Activated T-helper 2 cell treated with anti-CD3 and anti-CD28 coated beads, Interferon-gamma antibody, Interleukin-2, Interleukin-4, amounts not matched to agents 10 μg/mL and 5 μg/mL and 100 μg/mL, durations not matched to agents 14 hours and 24 hours and 36 hours (primary cell): ENCODE measurements around the gene HIBADH. TPM values are rescaled to one million over a fixed set of nuclear protein-coding genes. Genes with fewer than 3 reads are reported as not detected.

ENCODE experiments used
- DNase-seq: peaks from one replicate; pipeline ENCODE4 v3.0.0; 2021; ENCODE audit warnings: low spot score
- H3K27ac Mint-ChIP-seq: one replicate; pipeline ENCODE4 v1.8.0; 2021; ENCODE audit warnings: mixed read lengths
- H3K27me3 Mint-ChIP-seq: one replicate; pipeline ENCODE4 v1.8.0; 2021; ENCODE audit warnings: low read depth, mixed read lengths
- H3K36me3 Mint-ChIP-seq: one replicate; pipeline ENCODE4 v1.8.0; 2021; ENCODE audit warnings: low read depth, mixed read lengths
- H3K4me1 Mint-ChIP-seq: one replicate; pipeline ENCODE4 v1.8.0; 2021; ENCODE audit warnings: low read depth, mixed read lengths
- H3K4me3 Mint-ChIP-seq: one replicate; pipeline ENCODE4 v1.8.0; 2021; ENCODE audit warnings: low read depth, mild to moderate bottlenecking, moderate library complexity, mixed read lengths
- H3K9me3 Mint-ChIP-seq: one replicate; pipeline ENCODE4 v1.8.0; 2021; ENCODE audit warnings: mixed read lengths
- intact Hi-C: fragments of 100-400 bp; cut with micrococcal nuclease; formaldehyde crosslinking; loops from one replicate; pipeline ENCODE4 v1.15.1; 2023
- total RNA-seq: library from RNA; stranded (reverse); gene quantifications from 2 replicates; pipeline ENCODE4 v1.2.3, GENCODE V29; 2022

The HIBADH gene
- total RNA-seq, 1 donor from 2014 or later = 23.1 TPM

GRCh38 chr7:27671675-27672074, 9.0 kb upstream of the HIBADH start:
- Mint-ChIP-seq H3K4me3 (no peak overlapping the region), H3K4me1 (no peaks in the 10 kb centered on the region), H3K27ac (no peak overlapping the region), H3K9me3 (no peaks in the 10 kb centered on the region), H3K27me3 (peaks cover 7% of the 10 kb centered on the region), H3K36me3 (no peaks in the 10 kb centered on the region)
- no peak for DNase-seq
- intact Hi-C loops = no loop called here

- intact Hi-C loops = no loop called here
- no peak overlapping the region for H3K27ac Mint-ChIP-seq
- H3K4me3 Mint-ChIP-seq = no peak overlapping the region
- H3K27me3 Mint-ChIP-seq = peaks cover 7% of the 10 kb centered on the region
- no peaks in the 10 kb centered on the region for H3K36me3 Mint-ChIP-seq
- H3K9me3 Mint-ChIP-seq = no peaks in the 10 kb centered on the region
- no peaks in the 10 kb centered on the region for H3K4me1 Mint-ChIP-seq
- DNase-seq = no peak
These were observed 8.0 kb upstream of the HIBADH start for GRCh38 chr7:27670676-27671075.

- Mint-ChIP-seq H3K27me3 (peaks cover 7% of the 10 kb centered on the region), H3K9me3 (no peaks in the 10 kb centered on the region), H3K36me3 (no peaks in the 10 kb centered on the region), H3K4me1 (no peaks in the 10 kb centered on the region), H3K27ac (no peak overlapping the region), H3K4me3 (no peak overlapping the region)
- intact Hi-C loops = no loop called here
- no peak for DNase-seq
These were observed 7.5 kb upstream of the HIBADH start for GRCh38 chr7:27670177-27670576.

- intact Hi-C loops = loop anchor here (10.0 kb wide), 2 partner anchors 239 to 1271 kb away; no protein-coding TSS in a partner anchor
- H3K27ac Mint-ChIP-seq = no peak overlapping the region
- DNase-seq = no peak
- no peaks in the 10 kb centered on the region for H3K9me3 Mint-ChIP-seq
- H3K4me3 Mint-ChIP-seq = no peak overlapping the region
- peaks cover 4% of the 10 kb centered on the region for H3K36me3 Mint-ChIP-seq
- H3K4me1 Mint-ChIP-seq = peaks cover 16% of the 10 kb centered on the region
- peaks cover 2% of the 10 kb centered on the region for H3K27me3 Mint-ChIP-seq
These were observed 2.8 kb upstream of the HIBADH start for GRCh38 chr7:27665531-27665930.

- intact Hi-C loops = loop anchor here (1.0 to 10.0 kb wide), 5 partner anchors 76 to 1372 kb away; partner anchors contain the start of genes SNX10 and TAX1BP1
- Mint-ChIP-seq H3K4me3 (no peak overlapping the region), H3K4me1 (peaks cover 16% of the 10 kb centered on the region)
These were observed 1.3 kb upstream of the HIBADH start for GRCh38 chr7:27663989-27664331.

GRCh38 chr7:27661811-27662489, 733 bp downstream of the HIBADH start:
- peaks cover 6% of the 10 kb centered on the region for H3K36me3 Mint-ChIP-seq
- H3K27ac Mint-ChIP-seq = peak overlapping the region; percentile 79
- peak overlapping the region; percentile 83 for H3K4me3 Mint-ChIP-seq
- intact Hi-C loops = loop anchor here (2.0 to 10.0 kb wide), 4 partner anchors 121 to 1370 kb away; partner anchors contain the start of gene SNX10
- peak; percentile 16 for DNase-seq
- H3K4me1 Mint-ChIP-seq = peaks cover 16% of the 10 kb centered on the region
- H3K9me3 Mint-ChIP-seq = no peaks in the 10 kb centered on the region
- H3K27me3 Mint-ChIP-seq = no peaks in the 10 kb centered on the region

More at GRCh38 chr7:27663989-27664331, 1.3 kb upstream of the HIBADH start:
- DNase-seq = no peak
- Mint-ChIP-seq H3K27ac (no peak overlapping the region), H3K27me3 (peaks cover 2% of the 10 kb centered on the region), H3K36me3 (peaks cover 4% of the 10 kb centered on the region), H3K9me3 (no peaks in the 10 kb centered on the region)

GRCh38 chr7:27656724-27657123, 6.0 kb downstream of the HIBADH start:
- H3K4me1 Mint-ChIP-seq = peaks cover 5% of the 10 kb centered on the region
- intact Hi-C loops = no loop called here
- H3K27me3 Mint-ChIP-seq = no peaks in the 10 kb centered on the region
- no peak overlapping the region for H3K27ac Mint-ChIP-seq
- no peak overlapping the region for H3K4me3 Mint-ChIP-seq
- H3K9me3 Mint-ChIP-seq = no peaks in the 10 kb centered on the region
- no peak for DNase-seq
- H3K36me3 Mint-ChIP-seq = peaks cover 8% of the 10 kb centered on the region

- Mint-ChIP-seq H3K9me3 (no peaks in the 10 kb centered on the region), H3K27ac (no peak overlapping the region), H3K4me3 (no peak overlapping the region), H3K4me1 (no peaks in the 10 kb centered on the region), H3K27me3 (no peaks in the 10 kb centered on the region), H3K36me3 (peaks cover 4% of the 10 kb centered on the region)
- no peak for DNase-seq
- intact Hi-C loops = no loop called here
These were observed 7.5 kb downstream of the HIBADH start for GRCh38 chr7:27655184-27655583.

GRCh38 chr7:27652518-27652917, 10.2 kb downstream of the HIBADH start:
- no peak for DNase-seq
- Mint-ChIP-seq H3K27me3 (no peaks in the 10 kb centered on the region), H3K36me3 (peaks cover 19% of the 10 kb centered on the region), H3K4me3 (no peak overlapping the region), H3K27ac (no peak overlapping the region), H3K9me3 (no peaks in the 10 kb centered on the region), H3K4me1 (no peaks in the 10 kb centered on the region)
- intact Hi-C loops = no loop called here

GRCh38 chr7:27651702-27652101, 11.0 kb downstream of the HIBADH start:
- Mint-ChIP-seq H3K4me1 (no peaks in the 10 kb centered on the region), H3K4me3 (no peak overlapping the region), H3K9me3 (no peaks in the 10 kb centered on the region), H3K27me3 (no peaks in the 10 kb centered on the region), H3K27ac (no peak overlapping the region), H3K36me3 (peaks cover 19% of the 10 kb centered on the region)
- DNase-seq = no peak
- intact Hi-C loops = no loop called here

GRCh38 chr7:27650283-27650682, 12.4 kb downstream of the HIBADH start:
- Mint-ChIP-seq H3K27me3 (no peaks in the 10 kb centered on the region), H3K27ac (no peak overlapping the region), H3K36me3 (peaks cover 19% of the 10 kb centered on the region), H3K4me3 (no peak overlapping the region), H3K4me1 (peaks cover 3% of the 10 kb centered on the region), H3K9me3 (no peaks in the 10 kb centered on the region)
- no peak for DNase-seq
- intact Hi-C loops = no loop called here

- DNase-seq = no peak
- no peaks in the 10 kb centered on the region for H3K9me3 Mint-ChIP-seq
- intact Hi-C loops = no loop called here
- no peaks in the 10 kb centered on the region for H3K27me3 Mint-ChIP-seq
- no peak overlapping the region for H3K27ac Mint-ChIP-seq
- H3K4me1 Mint-ChIP-seq = peaks cover 6% of the 10 kb centered on the region
- H3K4me3 Mint-ChIP-seq = no peak overlapping the region
- H3K36me3 Mint-ChIP-seq = peaks cover 26% of the 10 kb centered on the region
These were observed 15.2 kb downstream of the HIBADH start for GRCh38 chr7:27647489-27647888.

GRCh38 chr7:27647046-27647445, 15.6 kb downstream of the HIBADH start:
- Mint-ChIP-seq H3K36me3 (peaks cover 26% of the 10 kb centered on the region), H3K4me3 (no peak overlapping the region), H3K27ac (no peak overlapping the region), H3K27me3 (no peaks in the 10 kb centered on the region), H3K4me1 (peaks cover 6% of the 10 kb centered on the region), H3K9me3 (no peaks in the 10 kb centered on the region)
- intact Hi-C loops = no loop called here
- no peak for DNase-seq
